Bronchial epithelial cell (primary cell): ENCODE measurements around the gene OR1L6. TPM values are rescaled to one million over a fixed set of nuclear protein-coding genes. Genes with fewer than 3 reads are reported as not detected.
A peak's percentile ranks its signal among the peaks of the same experiment; 100 is the strongest.

Experiments
- DNase-seq: peaks from one replicate; pipeline ENCODE4 v3.0.0-alpha.2; 2010; ENCODE audit warnings: low read depth
- FAIRE-seq: peaks from 2 replicates; lab custom pipeline; 2011; peaks lifted over from hg19 to GRCh38; lab: Jason Lieb, UNC
- H3K27me3 ChIP-seq: 2 replicates; pipeline ENCODE4 v1.5.1; 2011; ENCODE audit warnings: low read length; ENCODE audit not compliant: control insufficient read depth, insufficient read depth
- H3K36me3 ChIP-seq: 2 replicates; pipeline ENCODE4 v1.5.1; 2011; ENCODE audit warnings: low read length; ENCODE audit not compliant: control insufficient read depth, insufficient read depth
- H3K4me3 ChIP-seq: 2 replicates; pipeline ENCODE4 v1.5.1; 2011; ENCODE audit warnings: mild to moderate bottlenecking, low read depth, low read length, control low read depth
- CTCF ChIP-seq: IDR thresholded peaks from 2 replicates; pipeline ENCODE4 v1.5.1; 2011; ENCODE audit warnings: mild to moderate bottlenecking, moderate library complexity, low read length, control low read depth, inconsistent platforms; ENCODE audit not compliant: insufficient read depth, severe bottlenecking
- total RNA-seq: library from RNA; depleted of rRNA; stranded (reverse); fragments of >200 nt; gene quantifications from 2 replicates; pipeline ENCODE4 v1.2.1, GENCODE V29; 2014

The OR1L6 gene
- total RNA-seq: not detected in 2 replicates

- no peak for TF ChIP-seq CTCF
- FAIRE-seq: no peak
- H3K36me3 ChIP-seq: no peaks in the 10 kb centered on the region
- no peaks in the 10 kb centered on the region for H3K27me3 ChIP-seq
- no peak for DNase-seq
- no peak within 1 kb of the TSS for H3K4me3 ChIP-seq
Observed at GRCh38 chr9:122742003-122742402, at the start of gene OR1L6. TSS of gene OR1L6 (plus strand) at chr9:122742303. CDS start at chr9:122749848, 7,545 bp downstream.

GRCh38 chr9:122695696-122696095 lies 46.4 kb upstream of the OR1L6 start:
- H3K4me3 ChIP-seq: no peak overlapping the region
- H3K27me3 ChIP-seq: no peaks in the 10 kb centered on the region
- H3K36me3 ChIP-seq: no peaks in the 10 kb centered on the region
- FAIRE-seq: no peak
- TF ChIP-seq CTCF: no peak
- peak; percentile 39 for DNase-seq

- no peak for DNase-seq
Observed at GRCh38 chr9:122718038-122718437, 24.1 kb upstream of the OR1L6 start.

GRCh38 chr9:122719218-122719617 lies 22.9 kb upstream of the OR1L6 start:
- no peaks in the 10 kb centered on the region for H3K36me3 ChIP-seq
- no peak overlapping the region for H3K4me3 ChIP-seq
- FAIRE-seq (no peak), DNase-seq (no peak)
- TF ChIP-seq CTCF: no peak
- H3K27me3 ChIP-seq: no peaks in the 10 kb centered on the region

More at GRCh38 chr9:122718038-122718437, 24.1 kb upstream of the OR1L6 start:
- no peaks in the 10 kb centered on the region for H3K27me3 ChIP-seq
- no peaks in the 10 kb centered on the region for H3K36me3 ChIP-seq
- no peak for TF ChIP-seq CTCF
- FAIRE-seq: no peak
- no peak overlapping the region for H3K4me3 ChIP-seq

- DNase-seq (no peak), FAIRE-seq (no peak)
- TF ChIP-seq CTCF: no peak
- Histone ChIP-seq H3K36me3 (no peaks in the 10 kb centered on the region), H3K27me3 (no peaks in the 10 kb centered on the region), H3K4me3 (no peak within 1 kb of the TSS)
Observed at GRCh38 chr9:122723690-122724089, 18.4 kb upstream of the OR1L6 start, which contains the start of gene OR1L4. TSS of gene OR1L4 (plus strand) at chr9:122723990. CDS start at chr9:122723990, 0 bp downstream.

GRCh38 chr9:122754825-122755224 lies 12.7 kb downstream of the OR1L6 start:
- FAIRE-seq (no peak), DNase-seq (no peak)
- Histone ChIP-seq H3K4me3 (no peak overlapping the region), H3K27me3 (no peaks in the 10 kb centered on the region), H3K36me3 (no peaks in the 10 kb centered on the region)
- TF ChIP-seq CTCF: no peak
